Spleen (tissue), 11 donors: Measurements from ENCODE around the gene LPP. TPM values are rescaled to one million over a fixed set of nuclear protein-coding genes. Genes with fewer than 3 reads are reported as not detected.
A peak's percentile ranks its signal among the peaks of the same experiment; 100 is the strongest.

Source experiments
- DNase-seq: peaks from one replicate; pipeline ENCODE4 v3.0.0-alpha.2; 2020
- H3K27ac ChIP-seq, 8 donors: fragments of 200-600 bp; sonication (generic) in 7 of 8; 1 replicate in 4 of 8; 2 replicates in 4 of 8; pipeline versions ENCODE4 v1.5.0 to v1.8.0; 2016 to 2021; ENCODE audit warnings: inconsistent platforms in 4 of 8, mild to moderate bottlenecking in 4 of 8, moderate library complexity in 1 of 8
- H3K27me3 ChIP-seq, 7 donors: fragments of 200-600 bp; sonication (generic) in 6 of 7; replicated peaks in 1 of 7; 1 replicate in 4 of 7; 2 replicates in 3 of 7; pipeline versions ENCODE4 v1.5.0 to v1.8.0; 2016 to 2021; ENCODE audit warnings: inconsistent platforms in 3 of 7, mild to moderate bottlenecking in 1 of 7
- H3K36me3 ChIP-seq, 6 donors: fragments of 200-600 bp; sonication (generic) in 5 of 6; 1 replicate in 4 of 6; 2 replicates in 2 of 6; pipeline versions ENCODE4 v1.5.0 to v1.8.0; 2016 to 2021; ENCODE audit warnings: inconsistent platforms in 2 of 6
- H3K4me1 ChIP-seq, 6 donors: fragments of 200-600 bp; sonication (generic) in 5 of 6; 1 replicate in 3 of 6; 2 replicates in 3 of 6; pipeline versions ENCODE4 v1.5.0 to v1.8.0; 2016 to 2021; ENCODE audit warnings: inconsistent platforms in 3 of 6
- H3K4me3 ChIP-seq, 8 donors: fragments of 200-600 bp; sonication (generic) in 7 of 8; 1 replicate in 4 of 8; 2 replicates in 4 of 8; pipeline versions ENCODE4 v1.5.0 to v1.8.0; 2016 to 2021; ENCODE audit warnings: inconsistent platforms in 4 of 8, mild to moderate bottlenecking in 4 of 8, moderate library complexity in 2 of 8
- H3K9me3 ChIP-seq, 8 donors: fragments of 200-600 bp; sonication (generic) in 7 of 8; 1 replicate in 4 of 8; 2 replicates in 4 of 8; pipeline versions ENCODE4 v1.5.0 to v1.8.0; 2016 to 2021; ENCODE audit warnings: inconsistent platforms in 4 of 8
- CTCF ChIP-seq, 11 experiments: fragments of 200-600 bp in 7 of 11; fragments of 450-650 bp in 4 of 11; sonication (generic) in 4 of 11; IDR thresholded peaks in 8 of 11; conservative IDR thresholded peaks in 3 of 11; 1 replicate in 7 of 11; 2 replicates in 4 of 11; pipeline versions ENCODE4 v1.4.0 to v1.8.0; 2016 to 2021; ENCODE audit warnings: antibody characterized with exemption in 11 of 11, inconsistent platforms in 4 of 11, mild to moderate bottlenecking in 1 of 11
- POLR2A ChIP-seq, 3 donors: fragments of 450-650 bp; IDR thresholded peaks; one replicate each; pipeline ENCODE4 v1.5.1; 2017; ENCODE audit warnings: antibody characterized with exemption in 3 of 3, mild to moderate bottlenecking in 1 of 3
- POLR2AphosphoS5 ChIP-seq, 3 donors: sonication (generic); formaldehyde crosslinking; IDR thresholded peaks; one replicate each; pipeline ENCODE4 v1.5.1; 2017; ENCODE audit warnings: antibody characterized with exemption in 3 of 3
- WGBS, 5 donors: extraction: QIAGEN DNeasy Blood & Tissue Kit in 3 of 5; methylation state at CpG; one replicate each; pipeline versions ENCODE4 v1.1.5 to v1.1.7; 2013 to 2018; 5-methylcytosine and 5-hydroxymethylcytosine counted together
- intact Hi-C: fragments of 100-400 bp; cut with DNase I; formaldehyde crosslinking; loops from one replicate; pipeline ENCODE4 v1.15.0; 2023; ENCODE audit warnings: low total_unique reads
- polyA plus RNA-seq, 3 donors: library from polyadenylated mRNA; stranded (reverse); fragments of 200-250 nt; gene quantifications; one replicate each; pipeline ENCODE4 v1.2.1, GENCODE V29; 2013
- total RNA-seq, 7 donors: library from RNA; depleted of rRNA in 3 of 7; stranded (reverse); fragments of >200 nt in 3 of 7; fragmentation: NEBNext Ultra II Directional in 4 of 7; extraction: Animal tissue kit (Norgen Biotek cat#: 25700) in 4 of 7; gene quantifications; one replicate each; pipeline versions ENCODE4 v1.1.0 to v1.2.1, GENCODE V29; 2016 to 2021
- donor health status: healthy with polysubstance abuse.
- donor health status: DM: no; HTN: no; CAD: no; lungs with moderate emphysema.
- donor health status: DM: no; HTN: no; CAD: no.
- donor health status: Bipolar disorder and iron deficiency.
- donor health status: healthy.
- donor health status: DM: no; HTN: no; CAD: no.
- donor health status: DM: yes; HTN: yes; CAD: no.

Gene LPP
- total and polyA plus RNA-seq, 10 donors, result 2.4 to 270 (median 156) TPM

GRCh38 chr3:188177721-188178120 is 23.8 kb downstream of the LPP start:
- 86 to 98% (median 89%) methylated on average over 2 of the region's 2 CpGs for WGBS, 5 donors
- DNase-seq, result no peak
- Histone ChIP-seq H3K4me1 (peaks cover 20 to 48% (median 31%) of the 10 kb centered on the region in 6 donors), H3K27ac (no peak overlapping the region), H3K36me3 (peaks cover 0 to 24% (median 0%) of the 10 kb centered on the region in 6 donors), H3K4me3 (no peak overlapping the region), H3K9me3 (no peaks in the 10 kb centered on the region), H3K27me3 (no peaks in the 10 kb centered on the region)
- TF ChIP-seq POLR2A (IDR thresholded peaks at IDR 0.05), result no peak
- TF ChIP-seq POLR2AphosphoS5 (IDR thresholded peaks at IDR 0.05), result no peak
- no peak for TF ChIP-seq CTCF (IDR thresholded peaks at IDR 0.05 in 8 of 11, conservative IDR thresholded peaks at IDR 0.05 in 3 of 11)
- intact Hi-C loops, result no loop called here

GRCh38 chr3:188178293-188178936 is 24.5 kb downstream of the LPP start:
- Histone ChIP-seq H3K4me3 (no peak overlapping the region), H3K9me3 (no peaks in the 10 kb centered on the region), H3K27ac (peak overlapping the region in 2 of 8 donors; percentile 31 to 52), H3K27me3 (no peaks in the 10 kb centered on the region), H3K4me1 (peaks cover 20 to 48% (median 31%) of the 10 kb centered on the region in 6 donors), H3K36me3 (peaks cover 0 to 29% (median 0%) of the 10 kb centered on the region in 6 donors)
- intact Hi-C loops, result no loop called here
- DNase-seq, result no peak
- 82 to 88% (median 85%) methylated on average over 7 of the region's 7 CpGs for WGBS, 5 donors
- TF ChIP-seq CTCF (IDR thresholded peaks at IDR 0.05 in 8 of 11, conservative IDR thresholded peaks at IDR 0.05 in 3 of 11) (no peak), POLR2AphosphoS5 (IDR thresholded peaks at IDR 0.05) (no peak), POLR2A (IDR thresholded peaks at IDR 0.05) (no peak)

GRCh38 chr3:188179006-188179966 is 25.3 kb downstream of the LPP start:
- H3K9me3 ChIP-seq, result no peaks in the 10 kb centered on the region
- TF ChIP-seq POLR2AphosphoS5 (IDR thresholded peaks at IDR 0.05), result peak in 2 of 3 donors; percentile 13 to 25
- TF ChIP-seq CTCF (IDR thresholded peaks at IDR 0.05 in 8 of 11, conservative IDR thresholded peaks at IDR 0.05 in 3 of 11), result no peak
- no peak for DNase-seq
- intact Hi-C loops, result no loop called here
- H3K27me3 ChIP-seq, result no peaks in the 10 kb centered on the region
- H3K4me1 ChIP-seq, result peaks cover 15 to 47% (median 30%) of the 10 kb centered on the region in 6 donors
- H3K4me3 ChIP-seq, result no peak overlapping the region
- whole genome bisulfite sequencing, 5 donors, result 66 to 82% (median 76%) methylated on average over 16 of the region's 16 CpGs
- peaks cover 0 to 35% (median 0%) of the 10 kb centered on the region in 6 donors for H3K36me3 ChIP-seq
- H3K27ac ChIP-seq, result peak overlapping the region in 7 of 8 donors; percentile 5 to 54 (median 39)

- intact Hi-C loops, result no loop called here
- TF ChIP-seq POLR2AphosphoS5 (IDR thresholded peaks at IDR 0.05) (no peak), CTCF (IDR thresholded peaks at IDR 0.05 in 8 of 11, conservative IDR thresholded peaks at IDR 0.05 in 3 of 11) (no peak), POLR2A (IDR thresholded peaks at IDR 0.05) (no peak)
- H3K4me3 ChIP-seq, result no peak overlapping the region
- H3K36me3 ChIP-seq, result peaks cover 0 to 35% (median 0%) of the 10 kb centered on the region in 6 donors
- no peak for DNase-seq
- peaks cover 7 to 47% (median 23%) of the 10 kb centered on the region in 6 donors for H3K4me1 ChIP-seq
- no peaks in the 10 kb centered on the region for H3K27me3 ChIP-seq
- no peaks in the 10 kb centered on the region for H3K9me3 ChIP-seq
- H3K27ac ChIP-seq, result peak overlapping the region in 6 of 8 donors; percentile 20 to 54 (median 42)
- 91 to 97% (median 95%) methylated on average over 7 of the region's 7 CpGs for WGBS, 5 donors
These were observed 26.2 kb downstream of the LPP start for GRCh38 chr3:188180114-188180513.
